ENCODE results near the gene MOXD1.

MOXD1 gene

GRCh38 chr6:132252113-132252512 lies 149.2 kb downstream of the MOXD1 start:
- peak; percentile 83 for DNase-seq (ENCODE audit: low read depth, low spot score)
- H3K27ac ChIP-seq: peak overlapping the region; percentile 74

DNA sequence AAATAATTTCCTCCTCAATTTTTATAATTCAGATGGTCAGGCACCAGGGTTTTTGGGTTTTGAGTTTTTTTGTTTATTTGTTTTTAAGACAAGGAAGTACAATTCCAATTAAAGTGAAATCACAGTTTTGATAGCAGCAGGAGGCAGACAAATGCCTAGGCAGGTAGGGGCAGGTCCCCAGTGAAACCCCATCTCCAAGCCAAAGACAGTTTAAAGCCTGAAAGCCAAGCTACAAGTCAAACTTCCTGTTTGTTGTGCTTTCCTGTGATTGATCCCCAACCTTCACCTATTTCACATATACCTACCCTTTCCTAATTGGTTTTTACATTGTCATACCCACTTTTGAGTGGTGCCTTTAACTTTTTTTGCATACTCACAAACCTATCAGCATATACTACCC lies 149.6 kb downstream of the MOXD1 start:
- no peak for DNase-seq (ENCODE audit: low read depth, low spot score)
- H3K27ac ChIP-seq: peak overlapping the region; percentile 74

DNA sequence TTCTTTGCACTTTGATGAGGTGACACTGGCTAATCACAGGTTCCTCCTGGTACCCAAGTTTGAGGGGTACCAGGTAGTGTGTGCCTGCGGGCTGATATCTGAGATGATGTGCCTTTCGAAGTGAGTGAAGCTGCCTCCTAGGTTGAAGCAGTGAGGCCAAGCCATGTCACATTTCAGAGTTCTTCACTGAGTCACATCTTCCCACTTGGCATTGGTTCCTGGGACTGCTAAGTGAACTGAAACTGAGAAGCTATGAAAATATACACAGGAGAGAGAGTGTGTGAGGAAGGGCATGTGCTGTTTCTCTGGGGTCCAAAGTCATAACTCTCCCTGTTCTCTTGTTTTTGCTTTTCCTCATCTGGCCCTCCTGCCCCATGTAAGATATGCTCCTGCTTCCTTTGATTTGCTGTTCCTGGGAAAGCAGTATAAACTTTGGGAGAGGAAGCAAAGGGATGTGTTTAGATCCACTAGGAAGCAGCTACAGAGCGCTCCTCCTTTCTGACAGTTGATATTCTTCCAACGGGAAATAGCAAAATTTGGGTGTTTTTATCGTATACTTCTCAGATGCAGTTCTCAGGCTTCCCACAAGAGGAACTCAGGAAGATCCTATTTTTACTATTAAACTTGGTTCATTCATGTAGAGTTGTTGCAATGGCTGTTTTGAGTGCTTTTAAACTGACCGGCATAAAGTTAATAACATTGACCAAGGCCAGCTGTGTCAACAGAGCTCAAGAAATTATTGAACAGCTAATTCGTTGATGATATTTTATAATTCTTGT lies 153.7 kb downstream of the MOXD1 start:
- no peak for DNase-seq (ENCODE audit: low read depth, low spot score)
- no peak overlapping the region for H3K27ac ChIP-seq

- H3K27ac ChIP-seq: no peak overlapping the region
- no peak for DNase-seq (ENCODE audit: low read depth, low spot score)
Observed at GRCh38 chr6:132246632-132247270, 154.5 kb downstream of the MOXD1 start.

- DNase-seq (ENCODE audit: low read depth, low spot score): no peak
- no peak overlapping the region for H3K27ac ChIP-seq
Observed at GRCh38 chr6:132246120-132246617, 155.1 kb downstream of the MOXD1 start.

Measured in epithelial cell of prostate (primary cell).